Natural killer cell (primary cell): ENCODE measurements around the gene RGSL1. TPM values are rescaled to one million over a fixed set of nuclear protein-coding genes. Genes with fewer than 3 reads are reported as not detected.

ENCODE experiments used
- ATAC-seq, 3 donors: fragments of 150-1000 bp in 2 of 3; fragments of 200-7000 bp in 1 of 3; cut with Tn5 transposase; 1 replicate in 1 of 3; 2 replicates in 2 of 3; pipeline ENCODE4 v1.10.0; 2021; ENCODE audit warnings: mild to moderate bottlenecking in 2 of 3, moderate library complexity in 2 of 3
- DNase-seq, 2 donors: peaks; one replicate each; pipeline versions ENCODE4 v3.0.0 to v3.0.0-alpha.2; 2013 to 2021; ENCODE audit warnings: mixed read lengths in 1 of 2
- H3K27ac ChIP-seq: one replicate; pipeline ENCODE4 v1.5.1; 2013; ENCODE audit warnings: mild to moderate bottlenecking, low read length
- H3K27me3 ChIP-seq: one replicate; pipeline ENCODE4 v1.6.1; 2013; ENCODE audit warnings: low read length; ENCODE audit not compliant: control insufficient read depth, insufficient read depth
- H3K36me3 ChIP-seq: one replicate; pipeline ENCODE4 v1.6.1; 2013; ENCODE audit warnings: low read length; ENCODE audit not compliant: control insufficient read depth, insufficient read depth
- H3K4me1 ChIP-seq: one replicate; pipeline ENCODE4 v1.6.1; 2013; ENCODE audit warnings: low read length; ENCODE audit not compliant: control insufficient read depth, insufficient read depth
- H3K4me3 ChIP-seq: one replicate; pipeline ENCODE4 v1.5.1; 2013; ENCODE audit warnings: low read length
- H3K9me3 ChIP-seq: one replicate; pipeline ENCODE4 v1.6.1; 2013; ENCODE audit warnings: low read length; ENCODE audit not compliant: control insufficient read depth, insufficient read depth
- H3K27ac Mint-ChIP-seq, 2 donors: one replicate each; pipeline ENCODE4 v1.8.0; 2022; ENCODE audit warnings: mild to moderate bottlenecking in 2 of 2, mixed read lengths in 2 of 2, moderate library complexity in 1 of 2
- H3K27me3 Mint-ChIP-seq, 2 donors: one replicate each; pipeline ENCODE4 v1.8.0; 2022; ENCODE audit warnings: low read depth in 2 of 2, mixed read lengths in 2 of 2
- H3K36me3 Mint-ChIP-seq: one replicate; pipeline ENCODE4 v1.8.0; 2022; ENCODE audit warnings: mixed read lengths
- H3K4me1 Mint-ChIP-seq, 2 donors: one replicate each; pipeline ENCODE4 v1.8.0; 2022; ENCODE audit warnings: mixed read lengths in 2 of 2
- H3K4me3 Mint-ChIP-seq: one replicate; pipeline ENCODE4 v1.8.0; 2022; ENCODE audit warnings: mild to moderate bottlenecking, moderate library complexity, mixed read lengths
- H3K9me3 Mint-ChIP-seq, 2 donors: one replicate each; pipeline ENCODE4 v1.8.0; 2022; ENCODE audit warnings: mixed read lengths in 2 of 2
- CTCF ChIP-seq: fragments of 200-600 bp; IDR thresholded peaks from one replicate; pipeline ENCODE4 v1.8.0; 2022; ENCODE audit warnings: antibody characterized with exemption
- WGBS: methylation state at CpG from one replicate; pipeline ENCODE4 v1.1.7; 2013; ENCODE audit warnings: missing lambda C conversion rate; ENCODE audit not compliant: insufficient coverage; 5-methylcytosine and 5-hydroxymethylcytosine counted together
- intact Hi-C: fragments of 100-400 bp; cut with micrococcal nuclease; formaldehyde crosslinking; loops from one replicate; pipeline ENCODE4 v1.14.2; 2022
- total RNA-seq, 4 donors: library from RNA; stranded (reverse); fragments of 120-200 nt in 1 of 4; gene quantifications; one replicate each; pipeline versions ENCODE4 v1.2.3 to v1.2.4, GENCODE V29; 2013 to 2022

RGSL1 gene
- total RNA-seq, 3 donors from 2014 or later (not counting 1 experiment from before 2014, with no cell fraction given), result not detected

GRCh38 chr1:182447660-182448059 lies 2.3 kb upstream of the RGSL1 start:
- H3K27me3 ChIP-seq, result no peaks in the 10 kb centered on the region
- Mint-ChIP-seq H3K27me3 (peaks cover 0 to 4% of the 10 kb centered on the region in 2 donors), H3K4me1 (no peaks in the 10 kb centered on the region), H3K4me3 (no peak overlapping the region), H3K27ac (no peak overlapping the region), H3K36me3 (no peaks in the 10 kb centered on the region), H3K9me3 (no peaks in the 10 kb centered on the region)
- ATAC-seq (no peak), DNase-seq (no peak)
- H3K36me3 ChIP-seq, result no peaks in the 10 kb centered on the region
- 100% methylated on average over 1 of the region's 1 CpG for WGBS
- no peak overlapping the region for H3K27ac ChIP-seq
- no peaks in the 10 kb centered on the region for H3K9me3 ChIP-seq
- no peaks in the 10 kb centered on the region for H3K4me1 ChIP-seq
- no peak for TF ChIP-seq CTCF
- H3K4me3 ChIP-seq, result no peak overlapping the region
- intact Hi-C loops, result loop anchor here (5.0 kb wide), 1 partner anchor 335 kb away; no protein-coding TSS in a partner anchor

GRCh38 chr1:182453631-182454030 lies 3.7 kb downstream of the RGSL1 start:
- Histone ChIP-seq H3K4me1 (no peaks in the 10 kb centered on the region), H3K27ac (no peak overlapping the region), H3K36me3 (no peaks in the 10 kb centered on the region), H3K4me3 (no peak overlapping the region), H3K27me3 (no peaks in the 10 kb centered on the region), H3K9me3 (no peaks in the 10 kb centered on the region)
- no peaks in the 10 kb centered on the region for H3K36me3 Mint-ChIP-seq
- H3K27ac Mint-ChIP-seq, result no peak overlapping the region
- H3K27me3 Mint-ChIP-seq, result peaks cover 12 to 20% of the 10 kb centered on the region in 2 donors
- ATAC-seq (no peak), DNase-seq (no peak)
- H3K9me3 Mint-ChIP-seq, result no peaks in the 10 kb centered on the region
- intact Hi-C loops, result no loop called here
- no peak overlapping the region for H3K4me3 Mint-ChIP-seq
- H3K4me1 Mint-ChIP-seq, result no peaks in the 10 kb centered on the region
- no peak for TF ChIP-seq CTCF
- 82% methylated on average over 6 of the region's 7 CpGs for WGBS

- H3K27ac ChIP-seq, result no peak overlapping the region
- H3K36me3 Mint-ChIP-seq, result no peaks in the 10 kb centered on the region
- no peak overlapping the region for H3K4me3 ChIP-seq
- no peak for ATAC-seq
- TF ChIP-seq CTCF, result no peak
- no peak overlapping the region for H3K27ac Mint-ChIP-seq
- no peak overlapping the region for H3K4me3 Mint-ChIP-seq
- no peaks in the 10 kb centered on the region for H3K27me3 ChIP-seq
- no peaks in the 10 kb centered on the region for H3K4me1 ChIP-seq
- intact Hi-C loops, result no loop called here
- 81% methylated on average over 3 of the region's 3 CpGs for WGBS
- no peaks in the 10 kb centered on the region for H3K9me3 ChIP-seq
- no peaks in the 10 kb centered on the region for H3K9me3 Mint-ChIP-seq
- no peaks in the 10 kb centered on the region for H3K4me1 Mint-ChIP-seq
- DNase-seq, result no peak
- no peaks in the 10 kb centered on the region for H3K36me3 ChIP-seq
- H3K27me3 Mint-ChIP-seq, result peaks cover 13 to 30% of the 10 kb centered on the region in 2 donors
Measured at GRCh38 chr1:182457844-182458243, 7.9 kb downstream of the RGSL1 start.

GRCh38 chr1:182459949-182460348 lies 10.0 kb downstream of the RGSL1 start:
- no peak overlapping the region for H3K27ac ChIP-seq
- no peaks in the 10 kb centered on the region for H3K4me1 Mint-ChIP-seq
- WGBS, result 80% methylated on average over 2 of the region's 3 CpGs
- intact Hi-C loops, result no loop called here
- DNase-seq (no peak), ATAC-seq (no peak)
- H3K4me3 Mint-ChIP-seq, result no peak overlapping the region
- H3K4me3 ChIP-seq, result no peak overlapping the region
- H3K9me3 Mint-ChIP-seq, result no peaks in the 10 kb centered on the region
- H3K36me3 ChIP-seq, result no peaks in the 10 kb centered on the region
- peaks cover 11 to 19% of the 10 kb centered on the region in 2 donors for H3K27me3 Mint-ChIP-seq
- H3K27ac Mint-ChIP-seq, result no peak overlapping the region
- H3K4me1 ChIP-seq, result no peaks in the 10 kb centered on the region
- no peaks in the 10 kb centered on the region for H3K36me3 Mint-ChIP-seq
- H3K27me3 ChIP-seq, result no peaks in the 10 kb centered on the region
- TF ChIP-seq CTCF, result no peak
- H3K9me3 ChIP-seq, result no peaks in the 10 kb centered on the region
